ENCODE measurements around the gene SAMM50. TPM values are rescaled to one million over a fixed set of nuclear protein-coding genes. Genes with fewer than 3 reads are reported as not detected.

The SAMM50 gene
- total RNA-seq, 3 donors from 2014 or later, result 37.7 to 52.0 (median 48.0) TPM

DNA sequence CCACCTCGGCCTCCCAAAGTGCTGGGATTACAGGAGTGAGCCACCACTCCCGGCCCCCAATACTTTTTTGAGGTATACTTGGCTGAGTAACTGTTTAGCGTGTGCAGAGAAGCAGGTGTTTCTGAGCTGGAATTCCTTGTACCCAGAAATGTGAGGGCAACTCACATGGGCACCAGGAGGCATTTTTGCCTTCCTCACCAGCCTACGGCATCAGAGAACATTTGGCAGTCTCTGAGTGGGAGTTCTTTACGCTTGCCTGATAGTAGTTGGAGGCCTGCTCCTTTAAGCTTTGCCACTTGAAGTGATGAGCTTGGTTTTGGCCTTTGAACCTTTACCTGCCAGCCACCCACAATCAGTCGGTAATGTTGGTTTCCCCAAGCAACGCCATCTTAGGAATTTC lies 78.0 kb downstream of the SAMM50 start:
- ATAC-seq (no peak), DNase-seq (no peak)
- H3K36me3 ChIP-seq (ENCODE audit: low read depth), result no peaks in the 10 kb centered on the region
- TF ChIP-seq, protein P1, sequence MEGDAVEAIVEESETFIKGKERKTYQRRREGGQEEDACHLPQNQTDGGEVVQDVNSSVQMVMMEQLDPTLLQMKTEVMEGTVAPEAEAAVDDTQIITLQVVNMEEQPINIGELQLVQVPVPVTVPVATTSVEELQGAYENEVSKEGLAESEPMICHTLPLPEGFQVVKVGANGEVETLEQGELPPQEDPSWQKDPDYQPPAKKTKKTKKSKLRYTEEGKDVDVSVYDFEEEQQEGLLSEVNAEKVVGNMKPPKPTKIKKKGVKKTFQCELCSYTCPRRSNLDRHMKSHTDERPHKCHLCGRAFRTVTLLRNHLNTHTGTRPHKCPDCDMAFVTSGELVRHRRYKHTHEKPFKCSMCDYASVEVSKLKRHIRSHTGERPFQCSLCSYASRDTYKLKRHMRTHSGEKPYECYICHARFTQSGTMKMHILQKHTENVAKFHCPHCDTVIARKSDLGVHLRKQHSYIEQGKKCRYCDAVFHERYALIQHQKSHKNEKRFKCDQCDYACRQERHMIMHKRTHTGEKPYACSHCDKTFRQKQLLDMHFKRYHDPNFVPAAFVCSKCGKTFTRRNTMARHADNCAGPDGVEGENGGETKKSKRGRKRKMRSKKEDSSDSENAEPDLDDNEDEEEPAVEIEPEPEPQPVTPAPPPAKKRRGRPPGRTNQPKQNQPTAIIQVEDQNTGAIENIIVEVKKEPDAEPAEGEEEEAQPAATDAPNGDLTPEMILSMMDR (IDR thresholded peaks at IDR 0.05), result no peak
- no peak overlapping the region for H3K4me3 ChIP-seq
- H3K4me1 ChIP-seq (ENCODE audit: low read depth), result peaks cover 3% of the 10 kb centered on the region
- no peaks in the 10 kb centered on the region for H3K9me3 ChIP-seq
- intact Hi-C loops (cut with DNase I, micrococcal nuclease), result no loop called here

DNA sequence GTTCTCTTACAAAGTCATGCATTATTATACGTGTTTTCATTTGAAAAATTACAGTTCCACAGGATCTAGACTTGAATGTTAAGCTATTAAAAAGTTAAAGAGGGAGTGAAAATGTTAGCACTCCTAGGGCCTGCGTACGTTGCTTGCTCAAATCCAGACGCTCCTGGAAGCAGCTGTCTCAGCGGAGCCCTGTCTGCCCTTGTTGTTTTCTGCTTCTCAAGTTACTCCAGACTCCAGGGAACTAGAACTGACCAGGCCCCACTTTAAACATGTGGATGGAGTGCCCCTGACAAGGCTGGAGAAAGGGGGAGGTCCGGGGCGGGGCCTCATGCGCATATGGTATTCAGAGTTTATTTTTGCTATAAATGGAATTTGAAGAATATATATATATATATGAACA lies 78.5 kb downstream of the SAMM50 start:
- intact Hi-C loops (cut with DNase I, micrococcal nuclease), result no loop called here
- ATAC-seq (no peak), DNase-seq (no peak)
- no peaks in the 10 kb centered on the region for H3K36me3 ChIP-seq (ENCODE audit: low read depth)
- TF ChIP-seq, protein P1 (IDR thresholded peaks at IDR 0.05), result no peak
- H3K9me3 ChIP-seq, result no peaks in the 10 kb centered on the region
- peaks cover 3% of the 10 kb centered on the region for H3K4me1 ChIP-seq (ENCODE audit: low read depth)
- no peak overlapping the region for H3K4me3 ChIP-seq

DNA sequence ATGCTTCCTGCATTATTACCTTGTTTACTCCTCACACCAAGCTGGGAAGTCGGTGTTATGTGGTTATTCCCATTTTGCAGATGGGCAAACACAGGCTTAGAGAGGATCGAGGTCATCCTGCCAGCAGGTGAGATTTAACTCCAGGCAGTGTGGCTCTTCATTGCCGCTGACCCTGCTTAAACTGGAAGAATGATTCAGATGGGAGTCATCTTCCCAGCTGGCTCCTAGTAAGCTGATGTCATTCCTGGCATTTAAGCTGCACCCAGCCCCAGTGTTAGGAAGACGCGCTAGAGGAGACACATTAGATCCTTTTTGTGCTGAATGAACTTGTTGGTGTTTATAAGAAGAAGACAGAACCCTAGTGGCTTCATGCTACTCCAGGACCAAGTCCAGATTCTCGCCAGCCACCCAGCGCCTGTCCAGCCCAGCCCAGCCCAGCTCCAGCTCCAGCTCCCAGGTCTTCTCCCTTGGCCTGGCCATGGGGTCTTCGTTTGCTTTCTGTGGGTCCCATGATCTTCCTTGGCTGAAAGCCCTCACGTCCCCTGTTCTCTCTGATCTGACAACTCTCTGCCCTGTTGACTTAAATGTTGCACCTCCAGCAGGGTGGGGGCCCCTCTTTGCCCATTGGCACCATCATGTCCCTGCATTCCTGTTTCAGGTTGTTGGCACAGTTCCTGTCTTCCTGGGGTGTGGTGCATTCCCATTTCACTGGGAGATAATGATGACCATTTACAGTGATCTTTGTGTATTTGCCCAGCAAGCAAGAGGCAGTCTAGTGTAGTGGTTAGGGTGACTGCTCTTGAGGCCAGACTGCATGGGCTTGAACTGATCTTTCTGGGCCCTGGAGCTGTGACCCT lies 82.5 kb downstream of the SAMM50 start:
- intact Hi-C loops (cut with DNase I, micrococcal nuclease), result no loop called here
- DNase-seq (peak in 1 of 3 donors; percentile 20), ATAC-seq (peak; percentile 60)
- TF ChIP-seq, protein P1 (IDR thresholded peaks at IDR 0.05), result no peak
- Histone ChIP-seq H3K9me3 (no peaks in the 10 kb centered on the region), H3K4me1 (ENCODE audit: low read depth) (peaks cover 3% of the 10 kb centered on the region), H3K4me3 (no peak overlapping the region), H3K36me3 (ENCODE audit: low read depth) (no peaks in the 10 kb centered on the region)

DNA sequence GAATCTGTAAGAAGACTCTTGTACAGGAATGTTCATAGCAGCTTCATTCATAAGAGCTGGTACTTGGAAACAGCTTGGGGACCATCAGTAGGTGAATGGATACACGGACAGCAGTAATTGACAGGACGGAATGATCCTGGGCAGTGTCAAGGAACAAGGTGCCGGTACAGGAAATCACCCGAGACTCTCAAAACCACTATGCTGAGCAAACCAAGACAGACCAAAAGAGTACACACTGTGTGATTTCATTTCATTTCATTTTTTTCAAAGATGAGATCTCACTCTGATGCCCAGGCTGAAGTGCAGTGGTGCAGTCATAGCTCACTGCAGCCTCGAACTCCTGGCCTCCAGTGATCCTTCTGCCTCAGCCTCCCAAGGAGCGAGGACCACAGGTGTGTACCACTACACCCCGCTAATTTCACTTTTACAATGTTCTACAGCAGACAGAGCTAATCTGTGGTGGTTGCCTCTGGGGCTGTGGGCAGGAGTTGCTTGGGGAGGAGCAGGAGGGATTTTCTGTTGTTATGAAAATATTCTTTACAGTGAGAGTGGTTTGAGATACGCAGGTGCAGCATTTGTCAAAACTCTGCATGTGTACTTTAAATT lies 84.4 kb downstream of the SAMM50 start:
- Histone ChIP-seq H3K4me1 (ENCODE audit: low read depth) (peaks cover 3% of the 10 kb centered on the region), H3K4me3 (no peak overlapping the region), H3K9me3 (no peaks in the 10 kb centered on the region), H3K36me3 (ENCODE audit: low read depth) (no peaks in the 10 kb centered on the region)
- TF ChIP-seq, protein P1 (IDR thresholded peaks at IDR 0.05), result no peak
- no peak for ATAC-seq
- intact Hi-C loops (cut with DNase I, micrococcal nuclease), result no loop called here
- no peak for DNase-seq

DNA sequence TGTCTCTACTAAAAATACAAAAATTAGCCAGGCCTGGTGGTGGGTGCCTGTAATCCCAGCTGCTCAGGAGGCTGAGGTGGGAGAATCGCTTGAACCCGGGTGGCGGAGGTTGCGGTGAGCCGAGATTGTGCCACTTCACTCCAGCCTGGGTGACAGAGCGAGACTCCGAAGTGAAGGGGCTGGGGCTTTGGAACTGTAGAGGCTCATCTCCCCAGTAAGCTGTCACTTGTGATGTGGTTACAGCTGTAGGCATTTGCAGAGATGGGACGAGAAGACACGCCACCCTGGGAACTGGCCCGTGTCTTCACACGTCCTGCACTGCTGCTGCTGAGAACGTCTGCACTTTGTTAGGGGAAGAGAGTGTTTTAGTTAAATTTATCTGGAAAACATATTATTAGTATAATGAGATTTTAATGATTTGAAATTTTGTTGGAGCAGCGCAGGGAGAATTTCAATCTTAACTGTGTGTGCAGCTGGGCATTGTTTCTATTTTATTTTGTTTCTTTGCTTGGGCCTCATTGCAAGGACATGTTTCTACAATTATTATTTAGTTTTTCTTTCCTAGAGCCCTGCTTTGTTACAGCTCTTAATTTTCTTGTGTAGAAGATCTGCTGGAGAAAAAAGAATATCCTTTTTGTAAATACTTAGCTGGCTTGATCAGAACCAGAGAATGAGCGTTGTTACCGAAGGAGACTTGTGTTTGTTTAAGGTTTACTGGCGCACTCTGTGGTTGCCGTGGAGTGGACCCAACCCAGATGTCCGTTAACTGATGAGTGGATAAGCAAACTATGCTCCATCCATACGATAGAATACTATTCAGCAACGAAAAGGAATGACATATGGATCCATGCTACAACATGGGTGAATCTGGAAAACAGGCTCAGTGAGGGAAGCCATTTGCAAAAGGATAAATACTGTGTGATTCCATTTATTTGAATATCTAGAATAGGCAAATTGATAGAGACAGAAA lies 87.3 kb downstream of the SAMM50 start:
- H3K4me3 ChIP-seq, result no peak overlapping the region
- ATAC-seq (no peak), DNase-seq (no peak)
- TF ChIP-seq, protein P1 (IDR thresholded peaks at IDR 0.05), result no peak
- intact Hi-C loops (cut with DNase I, micrococcal nuclease), result no loop called here
- H3K9me3 ChIP-seq, result no peaks in the 10 kb centered on the region
- H3K36me3 ChIP-seq (ENCODE audit: low read depth), result no peaks in the 10 kb centered on the region
- peaks cover 3% of the 10 kb centered on the region for H3K4me1 ChIP-seq (ENCODE audit: low read depth)

All from mucosa of descending colon (tissue), 3 donors.